Lower leg skin (tissue), 3 donors: ENCODE measurements around the gene SNRPA.

ENCODE experiments used
- POLR2A ChIP-seq, 2 donors: fragments of 450-650 bp; IDR thresholded peaks; one replicate each; pipeline ENCODE4 v1.6.1; 2016 to 2017; ENCODE audit warnings: antibody characterized with exemption in 2 of 2, mild to moderate bottlenecking in 1 of 2, moderate library complexity in 1 of 2
- TF ChIP-seq, protein P1 (sequence below), 3 donors: fragments of 450-650 bp; IDR thresholded peaks; one replicate each; pipeline ENCODE4 v1.5.1; 2016; ENCODE audit warnings: antibody characterized with exemption in 3 of 3, mild to moderate bottlenecking in 3 of 3, moderate library complexity in 2 of 3

DNA sequence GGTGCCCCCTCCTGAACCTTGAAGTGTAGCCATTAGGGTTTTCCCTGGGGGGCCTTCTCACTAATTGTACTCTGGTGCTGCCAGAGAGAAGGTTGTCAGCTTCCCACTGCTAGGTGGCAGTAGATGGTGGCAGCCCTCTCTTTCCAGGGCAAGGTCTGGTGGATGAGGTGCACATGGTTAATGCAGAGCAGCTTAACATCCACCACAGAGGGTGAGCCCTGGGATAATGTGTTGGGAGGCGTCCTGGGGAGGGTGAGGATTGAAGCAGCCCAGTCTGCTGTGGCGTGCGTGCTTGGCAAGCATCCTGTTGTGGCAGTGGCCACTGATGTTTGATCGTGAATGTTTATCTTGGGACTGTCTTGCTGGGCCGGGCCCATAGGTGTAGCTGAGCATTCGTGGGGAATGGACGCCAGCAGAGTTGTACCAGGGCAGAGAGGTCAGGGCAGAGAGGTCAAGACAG lies 53.8 kb downstream of the SNRPA start:
- TF ChIP-seq POLR2A (IDR thresholded peaks at IDR 0.05): no peak
- TF ChIP-seq, protein P1, sequence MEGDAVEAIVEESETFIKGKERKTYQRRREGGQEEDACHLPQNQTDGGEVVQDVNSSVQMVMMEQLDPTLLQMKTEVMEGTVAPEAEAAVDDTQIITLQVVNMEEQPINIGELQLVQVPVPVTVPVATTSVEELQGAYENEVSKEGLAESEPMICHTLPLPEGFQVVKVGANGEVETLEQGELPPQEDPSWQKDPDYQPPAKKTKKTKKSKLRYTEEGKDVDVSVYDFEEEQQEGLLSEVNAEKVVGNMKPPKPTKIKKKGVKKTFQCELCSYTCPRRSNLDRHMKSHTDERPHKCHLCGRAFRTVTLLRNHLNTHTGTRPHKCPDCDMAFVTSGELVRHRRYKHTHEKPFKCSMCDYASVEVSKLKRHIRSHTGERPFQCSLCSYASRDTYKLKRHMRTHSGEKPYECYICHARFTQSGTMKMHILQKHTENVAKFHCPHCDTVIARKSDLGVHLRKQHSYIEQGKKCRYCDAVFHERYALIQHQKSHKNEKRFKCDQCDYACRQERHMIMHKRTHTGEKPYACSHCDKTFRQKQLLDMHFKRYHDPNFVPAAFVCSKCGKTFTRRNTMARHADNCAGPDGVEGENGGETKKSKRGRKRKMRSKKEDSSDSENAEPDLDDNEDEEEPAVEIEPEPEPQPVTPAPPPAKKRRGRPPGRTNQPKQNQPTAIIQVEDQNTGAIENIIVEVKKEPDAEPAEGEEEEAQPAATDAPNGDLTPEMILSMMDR (IDR thresholded peaks at IDR 0.05): no peak
